Activated CD4-positive, alpha-beta T cell treated with anti-CD3 and anti-CD28 coated beads, Interleukin-2, amount 10 ng/mL, durations not matched to agents 24 days and 14 days (primary cell): ENCODE measurements around the gene TMEM61. TPM values are rescaled to one million over a fixed set of nuclear protein-coding genes. Genes with fewer than 3 reads are reported as not detected.
"Not testable (repeated sequence)": the region's sequence is repeated elsewhere in the genome, so short reads cannot be mapped to it uniquely, and the experiment has no call there.

Experiments used
- DNase-seq: peaks from one replicate; pipeline ENCODE4 v3.0.0; 2022
- H3K27ac Mint-ChIP-seq: one replicate; pipeline ENCODE4 v1.8.0; 2022; ENCODE audit warnings: mild to moderate bottlenecking, mixed read lengths
- H3K27me3 Mint-ChIP-seq: one replicate; pipeline ENCODE4 v1.8.0; 2022; ENCODE audit warnings: mixed read lengths
- H3K36me3 Mint-ChIP-seq: one replicate; pipeline ENCODE4 v1.8.0; 2022; ENCODE audit warnings: low read depth, mild to moderate bottlenecking, mixed read lengths
- H3K4me1 Mint-ChIP-seq: one replicate; pipeline ENCODE4 v1.8.0; 2021; ENCODE audit warnings: mixed read lengths
- H3K4me3 Mint-ChIP-seq: one replicate; pipeline ENCODE4 v1.8.0; 2022; ENCODE audit warnings: mild to moderate bottlenecking, moderate library complexity, mixed read lengths
- H3K9me3 Mint-ChIP-seq: one replicate; pipeline ENCODE4 v1.8.0; 2021; ENCODE audit warnings: mixed read lengths
- intact Hi-C: fragments of 100-400 bp; cut with micrococcal nuclease; formaldehyde crosslinking; loops from one replicate; pipeline ENCODE4 v1.15.1; 2023
- total RNA-seq: library from RNA; stranded (reverse); gene quantifications from 2 replicates; pipeline ENCODE4 v1.2.3, GENCODE V29; 2022

Gene TMEM61
- not detected in 2 replicates for total RNA-seq

DNA sequence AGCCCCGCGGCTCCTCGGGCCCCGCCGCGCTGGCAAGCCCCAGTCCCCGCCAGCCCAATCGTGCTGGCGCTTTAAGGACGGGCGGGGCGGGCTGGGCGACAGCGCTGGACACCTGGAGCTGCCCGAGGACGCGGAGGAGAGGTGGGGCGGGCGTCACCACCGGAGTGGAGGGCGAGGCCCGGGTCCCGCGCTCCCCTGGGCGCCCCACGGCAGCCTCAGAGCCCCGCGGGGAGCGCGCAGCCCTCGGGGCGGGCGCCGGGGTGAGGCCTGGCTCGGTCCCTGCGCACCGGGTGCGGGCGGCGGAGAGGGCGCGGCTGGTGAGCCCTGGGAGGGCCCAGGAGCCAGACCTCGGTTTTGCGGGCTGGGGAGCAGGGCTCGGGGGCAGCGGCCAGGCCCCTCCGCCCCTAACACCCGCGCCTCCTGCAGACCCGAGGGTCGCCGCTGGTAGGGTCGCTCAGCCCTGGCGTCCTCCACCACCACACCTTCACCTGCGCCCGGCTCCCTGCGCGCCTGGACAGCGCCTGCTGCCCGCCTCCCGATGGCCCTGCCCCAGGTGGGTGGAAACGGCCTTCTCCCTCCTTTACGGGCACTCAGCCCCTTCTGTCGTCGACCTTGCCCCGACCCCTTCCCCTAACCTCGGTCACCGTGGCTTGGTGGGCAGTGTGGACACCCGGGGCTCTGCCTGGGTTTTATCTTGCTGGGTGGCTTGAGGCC, at the start of gene TMEM61:
TMEM61 (plus strand) TSS at position 101 of the 714 bp plus-strand sequence; CDS start at position 539, 438 bp downstream.
- no peak for DNase-seq
- Mint-ChIP-seq H3K4me1 (no peaks in the 10 kb centered on the region), H3K27me3 (peaks cover 44% of the 10 kb centered on the region), H3K9me3 (no peaks in the 10 kb centered on the region), H3K36me3 (no peaks in the 10 kb centered on the region), H3K27ac (no peak within 1 kb of the TSS), H3K4me3 (no peak within 1 kb of the TSS)
- intact Hi-C loops: no loop called here

DNA sequence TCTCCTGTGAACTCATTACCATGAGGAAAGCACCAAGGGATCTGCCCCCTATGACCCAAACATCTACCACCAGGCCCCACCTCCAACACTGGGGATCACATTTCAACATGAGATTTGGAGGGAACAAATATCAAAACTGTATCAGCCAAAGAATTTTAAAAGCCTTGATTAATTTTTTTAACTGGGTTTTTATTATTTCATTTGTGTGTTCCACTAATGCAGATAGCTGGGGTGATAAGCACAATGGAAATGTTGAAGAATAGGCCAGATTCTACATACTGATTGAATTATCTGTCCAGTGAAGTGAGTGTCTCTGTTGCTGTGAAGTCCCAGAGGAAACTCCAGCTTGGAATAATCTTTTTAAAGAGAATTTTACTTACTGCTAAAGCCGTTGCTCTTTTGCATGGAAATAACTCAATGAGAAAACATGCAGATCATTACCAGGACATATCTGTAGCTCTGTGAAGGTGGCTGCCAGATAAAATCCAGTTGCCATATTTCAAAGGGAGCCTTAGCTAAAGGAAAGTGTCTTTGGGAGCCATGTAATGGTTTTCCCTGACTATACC, 49.1 kb upstream of the TMEM61 start:
- Mint-ChIP-seq H3K36me3 (no peaks in the 10 kb centered on the region), H3K27ac (no peak overlapping the region), H3K4me1 (no peaks in the 10 kb centered on the region), H3K4me3 (no peak overlapping the region), H3K27me3 (peaks cover 13% of the 10 kb centered on the region), H3K9me3 (no peaks in the 10 kb centered on the region)
- intact Hi-C loops: no loop called here
- no peak for DNase-seq

DNA sequence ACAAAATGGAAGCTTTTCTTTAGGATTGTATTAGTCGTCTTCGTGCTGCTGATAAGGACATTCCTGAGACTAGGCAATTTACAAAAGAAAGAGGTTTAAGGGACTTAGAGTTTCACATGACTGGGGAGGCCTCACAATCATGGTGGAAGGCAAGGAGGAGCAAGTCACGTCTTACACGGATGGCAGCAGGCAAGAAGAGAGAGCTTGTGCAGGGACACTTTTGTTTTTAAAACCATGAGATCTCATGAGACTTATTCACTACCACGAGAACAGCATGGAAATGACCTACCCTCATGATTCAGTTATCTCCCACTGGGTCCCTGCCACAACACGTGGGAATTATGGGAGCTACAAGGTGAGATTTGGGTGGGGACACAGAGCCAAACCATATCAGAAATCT, 46.3 kb upstream of the TMEM61 start:
- H3K4me1 Mint-ChIP-seq, H3K4me3 Mint-ChIP-seq, H3K27ac Mint-ChIP-seq, intact Hi-C loops, DNase-seq, H3K36me3 Mint-ChIP-seq, H3K9me3 Mint-ChIP-seq: not testable (repeated sequence)
- H3K27me3 Mint-ChIP-seq: peaks cover 29% of the 10 kb centered on the region

DNA sequence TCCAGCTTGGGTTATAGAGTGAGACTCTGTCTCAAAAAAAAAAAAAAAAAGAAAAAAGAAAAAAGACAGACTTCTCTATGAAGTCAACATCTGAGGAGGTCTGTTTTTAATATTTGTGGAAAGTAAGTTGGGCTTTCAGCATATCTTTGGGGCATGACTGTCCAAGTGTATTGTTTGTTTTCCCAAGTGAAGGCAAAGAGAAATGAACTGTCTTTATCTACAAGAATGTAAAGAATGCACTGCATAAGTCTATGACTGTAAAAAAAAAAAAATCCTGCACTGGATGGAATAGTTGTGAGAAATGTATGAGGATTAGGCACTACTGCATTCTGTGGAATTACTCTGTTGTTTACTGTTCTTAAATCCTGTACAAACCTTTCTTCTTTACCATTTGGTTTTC, 45.6 kb upstream of the TMEM61 start:
- H3K9me3 Mint-ChIP-seq: no peaks in the 10 kb centered on the region
- no peak overlapping the region for H3K4me3 Mint-ChIP-seq
- no peaks in the 10 kb centered on the region for H3K36me3 Mint-ChIP-seq
- no peak overlapping the region for H3K27ac Mint-ChIP-seq
- DNase-seq: no peak
- no peaks in the 10 kb centered on the region for H3K4me1 Mint-ChIP-seq
- intact Hi-C loops: no loop called here
- peaks cover 30% of the 10 kb centered on the region for H3K27me3 Mint-ChIP-seq

DNA sequence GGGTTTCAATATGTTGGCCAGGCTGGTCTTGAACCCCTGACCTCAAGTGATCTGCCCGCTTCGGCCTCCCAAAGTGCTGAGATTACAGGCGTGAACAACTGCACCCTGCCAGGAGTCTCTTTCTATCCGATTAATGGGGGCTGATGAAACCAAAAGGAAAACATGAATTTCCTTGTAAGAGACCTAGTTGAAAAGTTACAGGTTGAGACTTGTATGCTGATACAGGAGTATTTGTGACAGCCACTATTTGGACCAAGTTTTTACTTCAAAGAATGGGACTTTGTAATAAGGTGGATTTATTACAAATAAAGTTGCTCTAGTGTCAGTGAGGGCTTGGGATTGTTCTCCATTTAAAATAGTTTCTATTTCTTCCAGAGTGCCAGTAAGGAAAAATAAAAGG, 43.6 kb upstream of the TMEM61 start:
- Mint-ChIP-seq H3K27ac (no peak overlapping the region), H3K4me1 (no peaks in the 10 kb centered on the region), H3K27me3 (peaks cover 35% of the 10 kb centered on the region), H3K4me3 (no peak overlapping the region), H3K36me3 (no peaks in the 10 kb centered on the region), H3K9me3 (no peaks in the 10 kb centered on the region)
- intact Hi-C loops: no loop called here
- no peak for DNase-seq

DNA sequence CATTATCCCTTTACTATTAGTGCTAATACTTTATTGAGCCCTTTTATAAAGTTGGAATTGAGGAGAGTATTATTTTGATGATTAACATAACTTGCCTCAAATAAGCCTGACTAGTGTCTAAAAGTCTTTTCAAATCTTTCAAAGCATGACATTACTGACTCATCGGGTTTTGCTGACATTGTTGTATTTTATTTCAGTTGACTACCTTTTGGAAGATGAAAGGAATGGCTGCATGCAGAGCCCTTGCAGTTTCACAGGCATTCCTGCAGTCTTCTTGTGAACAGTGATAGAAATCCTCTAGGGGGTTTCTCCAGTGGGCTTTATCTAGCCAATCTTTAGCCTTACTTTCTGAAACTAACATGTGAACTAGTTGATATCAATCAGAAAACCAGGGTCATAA, 43.0 kb upstream of the TMEM61 start:
- Mint-ChIP-seq H3K4me3 (no peak overlapping the region), H3K27me3 (peaks cover 38% of the 10 kb centered on the region), H3K9me3 (no peaks in the 10 kb centered on the region), H3K4me1 (no peaks in the 10 kb centered on the region), H3K36me3 (no peaks in the 10 kb centered on the region), H3K27ac (no peak overlapping the region)
- intact Hi-C loops: no loop called here
- no peak for DNase-seq

DNA sequence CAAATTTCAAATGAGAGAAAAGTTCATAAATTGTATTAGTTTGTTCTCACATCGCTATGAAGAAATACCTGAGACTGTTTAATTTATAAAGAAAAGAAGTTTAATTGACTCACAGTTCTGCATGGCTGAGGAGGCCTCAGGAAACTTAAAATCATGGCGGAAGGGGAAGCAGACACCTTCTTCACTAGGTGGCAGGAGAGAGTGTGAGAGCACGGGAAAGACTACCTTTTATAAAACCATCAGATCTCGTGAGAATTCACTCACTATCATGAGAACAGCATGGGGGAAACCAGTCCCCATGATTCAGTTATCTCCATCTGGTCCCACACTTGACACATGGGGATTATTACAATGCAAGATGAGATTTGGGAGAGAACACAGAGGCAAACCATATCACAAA, 41.5 kb upstream of the TMEM61 start:
- intact Hi-C loops: not testable (repeated sequence)

DNA sequence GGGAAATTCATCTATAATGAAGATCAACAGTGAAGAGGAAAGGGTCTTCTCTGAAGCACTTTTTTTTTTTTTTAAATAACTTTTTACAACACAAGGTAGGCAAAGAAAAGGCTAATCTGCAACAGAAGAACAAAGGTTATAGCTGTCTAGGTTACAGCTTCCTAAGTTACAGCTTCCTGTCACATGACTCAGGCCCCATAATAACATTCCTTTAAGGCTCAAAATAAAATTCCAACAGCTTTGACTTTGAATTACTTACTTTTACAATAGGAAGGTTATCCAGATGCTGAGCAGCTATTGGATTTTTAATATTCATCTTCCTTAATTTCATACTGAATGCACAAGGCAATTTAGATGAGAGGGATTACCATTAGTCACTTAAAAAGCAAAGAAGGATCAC, 40.4 kb upstream of the TMEM61 start:
- Mint-ChIP-seq H3K9me3 (no peaks in the 10 kb centered on the region), H3K4me3 (no peak overlapping the region), H3K27me3 (peaks cover 41% of the 10 kb centered on the region), H3K27ac (no peak overlapping the region), H3K36me3 (no peaks in the 10 kb centered on the region), H3K4me1 (peaks cover 3% of the 10 kb centered on the region)
- intact Hi-C loops: no loop called here
- no peak for DNase-seq

More for the DNA sequence above, 41.5 kb upstream of the TMEM61 start:
- not testable (repeated sequence) for H3K4me1 Mint-ChIP-seq, DNase-seq, H3K4me3 Mint-ChIP-seq, H3K9me3 Mint-ChIP-seq, H3K27ac Mint-ChIP-seq, H3K36me3 Mint-ChIP-seq
- peaks cover 44% of the 10 kb centered on the region for H3K27me3 Mint-ChIP-seq

DNA sequence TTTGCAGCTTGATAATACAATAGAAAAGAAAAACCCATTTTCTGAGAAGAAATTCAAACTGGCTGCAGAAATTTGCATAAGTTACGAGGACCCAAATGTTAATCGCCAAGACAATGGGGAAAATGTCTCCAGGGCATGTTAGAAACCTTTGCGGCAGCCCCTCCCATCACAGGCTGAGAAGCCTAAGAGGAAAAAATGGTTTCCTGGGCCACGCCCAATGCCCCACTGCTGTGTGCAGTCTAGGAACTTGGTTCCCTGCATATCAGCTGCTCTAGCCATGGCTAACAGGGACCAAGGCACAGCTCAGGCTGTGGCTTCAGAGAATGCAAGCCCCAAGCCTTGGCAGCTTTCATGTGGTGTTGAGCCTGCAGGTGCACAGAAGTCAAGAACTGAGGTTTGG, 37.5 kb upstream of the TMEM61 start:
- Mint-ChIP-seq H3K27ac (no peak overlapping the region), H3K27me3 (peaks cover 20% of the 10 kb centered on the region), H3K9me3 (no peaks in the 10 kb centered on the region), H3K4me1 (peaks cover 12% of the 10 kb centered on the region), H3K4me3 (no peak overlapping the region), H3K36me3 (no peaks in the 10 kb centered on the region)
- peak; percentile 44 for DNase-seq
- intact Hi-C loops: no loop called here

DNA sequence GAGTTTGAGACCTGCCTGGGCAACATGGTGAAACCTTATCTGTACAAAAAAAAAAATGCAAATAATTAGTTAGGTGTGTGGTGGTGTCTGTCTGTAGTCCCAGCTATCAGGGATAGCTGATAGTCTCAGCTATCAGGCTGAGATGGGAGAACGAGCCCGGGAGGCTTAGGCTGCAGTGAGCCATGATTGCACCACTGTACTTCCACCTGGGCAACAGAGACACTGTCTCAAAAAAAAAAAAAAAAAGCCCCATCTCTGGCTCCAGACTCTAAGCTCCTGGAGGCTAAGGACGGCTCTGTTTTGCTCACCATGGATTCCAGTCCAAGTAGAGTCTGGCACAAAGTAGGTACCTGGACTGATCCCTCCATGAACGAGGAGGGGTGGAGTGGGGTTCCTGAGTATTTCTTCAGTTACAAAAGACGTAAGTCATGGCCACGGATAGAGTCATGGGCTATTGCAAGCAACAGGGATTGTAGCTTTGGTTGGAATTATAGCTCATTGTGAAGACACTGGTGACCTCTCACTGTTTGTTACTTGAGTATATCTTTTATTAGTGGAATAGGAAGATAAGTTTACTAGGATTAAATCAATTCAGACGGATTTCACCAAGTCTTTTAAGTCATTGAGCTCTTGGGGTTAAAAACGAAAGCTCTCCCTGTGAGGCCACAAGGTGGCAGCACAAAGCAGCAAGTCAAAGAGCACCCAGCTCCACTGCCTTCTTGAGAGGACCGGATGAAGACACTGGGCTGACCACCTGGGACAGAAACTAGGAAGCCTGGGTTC, 35.6 kb upstream of the TMEM61 start:
- Mint-ChIP-seq H3K36me3 (no peaks in the 10 kb centered on the region), H3K4me1 (peaks cover 16% of the 10 kb centered on the region), H3K27me3 (peaks cover 14% of the 10 kb centered on the region), H3K4me3 (no peak overlapping the region), H3K9me3 (no peaks in the 10 kb centered on the region), H3K27ac (no peak overlapping the region)
- peak; percentile 89 for DNase-seq
- intact Hi-C loops: loop anchor here (1.0 kb wide), 2 partner anchors 52 to 78 kb away; no protein-coding TSS in a partner anchor

DNA sequence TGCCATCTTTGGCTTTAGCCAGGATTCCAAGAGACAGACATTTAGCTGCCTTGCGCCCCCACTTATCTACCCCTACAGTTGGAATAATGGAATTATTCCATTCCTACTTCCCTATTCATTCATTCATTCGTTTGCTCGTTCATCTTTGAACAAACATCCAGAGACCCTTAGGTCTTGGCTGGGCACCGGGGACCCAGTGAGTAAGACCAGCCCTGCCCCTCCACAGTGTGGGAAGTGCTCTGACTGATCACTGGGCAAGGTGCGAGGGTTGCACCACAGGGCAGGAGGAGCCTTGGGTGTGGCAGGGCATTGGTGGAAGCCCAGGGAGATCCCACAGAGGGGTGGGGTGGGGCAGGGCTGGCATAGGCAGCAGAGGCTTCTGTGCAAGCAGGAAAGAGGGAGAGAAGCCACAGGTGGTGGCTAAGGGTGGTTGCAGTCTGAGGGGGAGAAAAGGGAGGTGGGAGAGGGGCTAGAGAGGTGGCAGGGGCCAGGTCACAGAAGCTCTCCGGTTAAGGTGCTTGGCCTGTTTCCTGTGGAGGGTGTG, 35.0 kb upstream of the TMEM61 start:
- Mint-ChIP-seq H3K4me1 (peaks cover 21% of the 10 kb centered on the region), H3K36me3 (no peaks in the 10 kb centered on the region), H3K4me3 (no peak overlapping the region), H3K27ac (no peak overlapping the region), H3K27me3 (peaks cover 14% of the 10 kb centered on the region), H3K9me3 (no peaks in the 10 kb centered on the region)
- intact Hi-C loops: loop anchor here (1.0 kb wide), 2 partner anchors 51 to 77 kb away; no protein-coding TSS in a partner anchor
- no peak for DNase-seq

DNA sequence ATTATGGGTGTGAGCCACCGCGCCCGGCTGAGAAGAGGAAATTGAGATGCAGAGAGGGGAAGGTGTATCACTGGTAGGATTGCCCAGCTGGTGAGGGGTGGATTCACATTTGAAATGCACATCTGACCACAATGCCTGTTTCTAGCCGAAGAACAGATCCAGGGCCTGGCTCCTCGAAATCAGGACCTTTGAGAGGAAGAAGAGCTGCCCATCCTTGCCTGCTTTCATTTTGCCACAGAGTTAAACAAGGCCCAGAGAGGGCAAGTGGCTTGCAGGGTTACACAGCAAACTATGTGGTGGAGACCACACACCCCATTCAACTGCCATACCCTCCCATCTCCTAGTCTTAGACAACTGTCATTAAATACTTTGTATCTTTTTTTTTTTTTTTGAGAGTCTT, 32.9 kb upstream of the TMEM61 start:
- H3K27ac Mint-ChIP-seq: no peak overlapping the region
- peaks cover 5% of the 10 kb centered on the region for H3K27me3 Mint-ChIP-seq
- H3K9me3 Mint-ChIP-seq: no peaks in the 10 kb centered on the region
- H3K36me3 Mint-ChIP-seq: no peaks in the 10 kb centered on the region
- H3K4me1 Mint-ChIP-seq: peaks cover 21% of the 10 kb centered on the region
- DNase-seq: peak; percentile 48
- intact Hi-C loops: no loop called here
- no peak overlapping the region for H3K4me3 Mint-ChIP-seq

DNA sequence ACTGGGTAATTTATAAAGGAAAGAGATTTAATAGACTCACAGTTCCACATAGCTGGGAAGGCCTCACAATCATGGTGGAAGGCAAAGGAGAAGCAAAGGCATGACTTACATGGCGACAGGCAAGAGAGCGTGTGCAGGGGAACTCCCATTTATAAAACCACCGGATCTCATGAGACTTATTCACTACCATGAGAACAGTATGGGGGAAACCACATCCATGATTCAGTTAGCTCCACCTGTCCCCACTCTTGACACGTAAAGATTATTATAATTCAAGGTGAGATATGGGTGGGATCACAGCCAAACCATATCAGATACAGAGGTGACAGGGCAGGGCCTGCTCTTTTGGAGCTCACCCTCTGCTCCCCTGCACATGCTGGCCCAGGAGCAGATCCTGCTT, 31.4 kb upstream of the TMEM61 start:
- Mint-ChIP-seq H3K9me3 (no peaks in the 10 kb centered on the region), H3K27me3 (no peaks in the 10 kb centered on the region), H3K4me1 (peaks cover 21% of the 10 kb centered on the region), H3K4me3 (no peak overlapping the region), H3K27ac (no peak overlapping the region), H3K36me3 (no peaks in the 10 kb centered on the region)
- intact Hi-C loops: no loop called here
- no peak for DNase-seq

DNA sequence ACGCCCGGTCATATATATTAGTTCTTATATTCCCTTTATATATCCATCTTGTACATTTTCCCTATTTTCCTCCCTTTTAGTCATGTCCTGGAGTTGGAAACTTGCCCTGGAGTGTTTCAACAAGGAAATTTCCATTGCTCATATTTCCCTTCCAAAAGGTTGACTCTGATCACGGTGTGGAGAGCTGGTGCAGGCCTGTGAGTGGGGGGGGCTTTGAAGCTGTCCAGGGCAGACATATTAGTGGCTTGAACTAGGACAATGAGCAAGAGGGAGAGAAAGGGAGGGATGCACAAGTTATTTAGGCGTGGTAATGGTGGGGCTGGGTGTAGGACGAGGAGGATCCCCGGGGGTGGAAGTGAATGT, 30.4 kb upstream of the TMEM61 start:
- H3K9me3 Mint-ChIP-seq: no peaks in the 10 kb centered on the region
- intact Hi-C loops: loop anchor here (1.0 to 5.0 kb wide), 3 partner anchors 46 to 1632 kb away; no protein-coding TSS in a partner anchor
- no peak overlapping the region for H3K4me3 Mint-ChIP-seq
- H3K36me3 Mint-ChIP-seq: no peaks in the 10 kb centered on the region
- DNase-seq: no peak
- peaks cover 19% of the 10 kb centered on the region for H3K4me1 Mint-ChIP-seq
- peaks cover 3% of the 10 kb centered on the region for H3K27me3 Mint-ChIP-seq
- no peak overlapping the region for H3K27ac Mint-ChIP-seq
